ENCODE results near the gene TPGS2.

GRCh38 chr18:36756242-36756641, 72.6 kb downstream of the TPGS2 start:
- TF ChIP-seq POLR2A (IDR thresholded peaks at IDR 0.05), result no peak
- no peak for TF ChIP-seq CTCF (IDR thresholded peaks at IDR 0.05 in 8 of 11, conservative IDR thresholded peaks at IDR 0.05 in 3 of 11)
- TF ChIP-seq POLR2AphosphoS5 (IDR thresholded peaks at IDR 0.05), result no peak
